Thoracic aorta endothelial cell (primary cell): ENCODE results near the gene ZFYVE9. TPM values are rescaled to one million over a fixed set of nuclear protein-coding genes. Genes with fewer than 3 reads are reported as not detected.

Source experiments
- total RNA-seq: library from RNA; depleted of rRNA; stranded (reverse); fragments of >200 nt; gene quantifications from 2 replicates; pipeline ENCODE4 v1.2.3, GENCODE V29; 2012

The ZFYVE9 gene, protein sequence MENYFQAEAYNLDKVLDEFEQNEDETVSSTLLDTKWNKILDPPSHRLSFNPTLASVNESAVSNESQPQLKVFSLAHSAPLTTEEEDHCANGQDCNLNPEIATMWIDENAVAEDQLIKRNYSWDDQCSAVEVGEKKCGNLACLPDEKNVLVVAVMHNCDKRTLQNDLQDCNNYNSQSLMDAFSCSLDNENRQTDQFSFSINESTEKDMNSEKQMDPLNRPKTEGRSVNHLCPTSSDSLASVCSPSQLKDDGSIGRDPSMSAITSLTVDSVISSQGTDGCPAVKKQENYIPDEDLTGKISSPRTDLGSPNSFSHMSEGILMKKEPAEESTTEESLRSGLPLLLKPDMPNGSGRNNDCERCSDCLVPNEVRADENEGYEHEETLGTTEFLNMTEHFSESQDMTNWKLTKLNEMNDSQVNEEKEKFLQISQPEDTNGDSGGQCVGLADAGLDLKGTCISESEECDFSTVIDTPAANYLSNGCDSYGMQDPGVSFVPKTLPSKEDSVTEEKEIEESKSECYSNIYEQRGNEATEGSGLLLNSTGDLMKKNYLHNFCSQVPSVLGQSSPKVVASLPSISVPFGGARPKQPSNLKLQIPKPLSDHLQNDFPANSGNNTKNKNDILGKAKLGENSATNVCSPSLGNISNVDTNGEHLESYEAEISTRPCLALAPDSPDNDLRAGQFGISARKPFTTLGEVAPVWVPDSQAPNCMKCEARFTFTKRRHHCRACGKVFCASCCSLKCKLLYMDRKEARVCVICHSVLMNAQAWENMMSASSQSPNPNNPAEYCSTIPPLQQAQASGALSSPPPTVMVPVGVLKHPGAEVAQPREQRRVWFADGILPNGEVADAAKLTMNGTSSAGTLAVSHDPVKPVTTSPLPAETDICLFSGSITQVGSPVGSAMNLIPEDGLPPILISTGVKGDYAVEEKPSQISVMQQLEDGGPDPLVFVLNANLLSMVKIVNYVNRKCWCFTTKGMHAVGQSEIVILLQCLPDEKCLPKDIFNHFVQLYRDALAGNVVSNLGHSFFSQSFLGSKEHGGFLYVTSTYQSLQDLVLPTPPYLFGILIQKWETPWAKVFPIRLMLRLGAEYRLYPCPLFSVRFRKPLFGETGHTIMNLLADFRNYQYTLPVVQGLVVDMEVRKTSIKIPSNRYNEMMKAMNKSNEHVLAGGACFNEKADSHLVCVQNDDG (N-terminal part only)
- total RNA-seq: 48.4 and 50.0 TPM in 2 replicates

DNA sequence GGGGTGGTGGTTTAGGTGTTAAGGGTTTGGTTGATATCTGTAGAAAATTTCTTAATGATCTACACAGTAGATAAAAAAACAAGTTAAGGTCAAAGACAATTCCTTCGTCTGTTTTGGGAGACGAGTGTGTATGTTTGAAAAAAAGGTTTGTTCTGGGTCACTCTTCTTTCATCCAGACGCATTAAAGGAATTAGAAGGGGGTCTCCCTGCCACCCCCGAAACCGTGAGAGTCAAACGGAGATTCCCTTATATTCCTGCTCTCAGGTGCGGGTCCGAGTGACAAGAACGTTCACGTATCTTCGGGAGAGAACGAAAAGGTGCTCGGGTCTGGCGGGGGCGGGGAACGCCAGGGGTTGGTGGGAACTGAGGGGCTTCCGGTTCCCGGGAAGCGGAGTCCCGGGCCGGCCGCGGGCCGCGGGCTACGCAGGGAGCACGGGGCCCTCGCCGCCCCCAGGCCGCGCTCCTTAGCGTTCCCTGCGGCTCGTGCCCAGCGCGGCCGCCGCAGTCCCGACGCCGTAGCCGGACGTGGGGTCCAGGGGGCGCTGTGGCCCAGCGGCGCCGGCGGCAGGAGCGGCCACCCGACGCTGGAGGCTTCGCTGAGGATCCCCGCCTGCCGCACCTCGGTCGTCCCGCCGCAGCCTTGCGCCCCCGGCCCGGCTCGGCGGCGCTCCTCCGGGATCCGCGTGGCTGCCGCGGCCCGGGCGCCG lies at the start of gene ZFYVE9:
TSS of gene ZFYVE9 (plus strand) at position 577 of the 707 bp plus-strand sequence. CDS start 91,118 bp downstream, outside the sequence.

DNA sequence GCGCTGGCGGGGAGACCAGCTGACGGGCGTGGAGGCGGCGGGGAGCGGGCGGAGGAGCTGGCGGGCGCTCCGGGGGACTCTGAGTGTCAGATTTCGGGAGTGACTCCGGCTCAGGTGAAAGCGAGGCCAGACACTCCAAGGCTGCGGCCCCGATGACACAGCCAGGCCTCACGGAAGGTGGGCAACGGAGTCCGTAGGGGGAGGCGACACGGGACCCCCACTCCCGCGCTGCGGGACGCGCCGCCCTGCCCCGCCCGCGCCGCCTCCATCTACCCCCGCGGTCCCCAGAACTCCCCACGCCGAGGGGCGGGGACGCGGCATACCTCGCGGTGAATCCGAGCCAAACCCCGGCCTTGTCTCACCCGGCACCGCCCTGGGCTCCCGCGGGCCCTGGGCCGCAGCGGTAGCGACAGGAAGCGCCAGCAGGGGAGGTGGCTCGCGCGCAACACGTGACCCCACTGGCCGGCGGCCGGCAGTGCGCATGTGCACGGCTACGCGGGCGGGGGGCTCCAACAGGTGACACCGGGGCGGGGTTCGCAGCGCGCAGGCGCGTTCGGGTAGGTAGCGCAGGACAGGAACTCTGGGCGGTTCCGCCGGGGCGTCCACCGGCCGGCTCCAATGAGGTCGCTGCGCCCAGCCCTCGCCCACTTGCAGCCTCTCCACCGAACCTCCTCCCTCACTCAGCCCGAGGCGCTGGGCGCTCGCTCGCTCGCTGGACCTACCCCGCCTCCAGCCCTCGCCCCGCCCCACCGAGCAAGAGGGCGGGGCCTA lies 224.0 kb downstream of the ZFYVE9 start, which contains the start of gene CC2D1B:
TSS of gene CC2D1B (minus strand) at position 460 of the 771 bp plus-strand sequence. CDS start 1,585 bp downstream, outside the sequence.

Other genes with a start within 250 kb of the ZFYVE9 start
- gene RAB3B, start 151.4 kb upstream of the ZFYVE9 start, total RNA-seq: 15.1 and 40.8 TPM in 2 replicates
- 14.3 and 15.3 TPM in 2 replicates for gene KTI12, start 108.3 kb upstream of the ZFYVE9 start, total RNA-seq
- gene TXNDC12, start 86.9 kb upstream of the ZFYVE9 start, total RNA-seq: 44.0 and 52.8 TPM in 2 replicates
- gene BTF3L4, start 85.8 kb upstream of the ZFYVE9 start, total RNA-seq: 68.4 and 72.6 TPM in 2 replicates
- 22.8 and 23.0 TPM in 2 replicates for gene CC2D1B, start 224.1 kb downstream of the ZFYVE9 start, total RNA-seq